IMR-90 (cell line): ENCODE measurements around the gene IGSF3. TPM values are rescaled to one million over a fixed set of nuclear protein-coding genes. Genes with fewer than 3 reads are reported as not detected.

Source experiments
- ATAC-seq: fragments of 200-7000 bp; cut with Tn5 transposase; 2 replicates; pipeline ENCODE4 v1.9.1; 2020; ENCODE audit warnings: low read depth, mild to moderate bottlenecking, moderate library complexity
- BruUV-seq: library from RNA; stranded (reverse); fragments of 400-500 nt; replicated peaks from 2 replicates; lab custom pipeline; 2021; lab: Mats Ljungman, UMichigan
- CTCF ChIA-PET: fragments of 300-600 bp; formaldehyde crosslinking; extraction: SDS; loops from one replicate; lab custom pipeline; 2021; ENCODE audit warnings: antibody characterized with exemption; lab: Yijun Ruan, JAX
- POLR2A ChIA-PET: fragments of 300-600 bp; sonication (Branson Sonifier 250); formaldehyde crosslinking; loops from one replicate; lab custom pipeline; 2022; ENCODE audit warnings: antibody characterized with exemption; ENCODE audit not compliant: unreplicated experiment; lab: Charles Lee
- DNase-seq: peaks from one replicate; pipeline ENCODE4 v3.0.0; 2013
- H2AFZ ChIP-seq: replicated peaks from 2 replicates; pipeline ENCODE3; 2013; ENCODE audit warnings: low read length, mild to moderate bottlenecking; ENCODE audit not compliant: poor library complexity
- H2AK5ac ChIP-seq: 2 replicates; pipeline ENCODE4 v1.6.1; 2013; ENCODE audit warnings: low read depth, low read length, inconsistent platforms
- H2AK9ac ChIP-seq: replicated peaks from 2 replicates; pipeline ENCODE3; 2013; ENCODE audit warnings: mild to moderate bottlenecking, low read depth, low read length, moderate library complexity; ENCODE audit not compliant: poor library complexity
- H2BK120ac ChIP-seq: 2 replicates; pipeline ENCODE4 v1.6.1; 2013; ENCODE audit warnings: low read depth, low read length, inconsistent platforms
- H2BK15ac ChIP-seq: 3 replicates; pipeline ENCODE4 v1.6.1; 2013; ENCODE audit warnings: low read depth, low read length, inconsistent platforms
- H2BK20ac ChIP-seq: 2 replicates; pipeline ENCODE4 v1.6.1; 2013; ENCODE audit warnings: low read depth, mild to moderate bottlenecking, inconsistent platforms, low read length, moderate library complexity
- H2BK5ac ChIP-seq: 2 replicates; pipeline ENCODE4 v1.6.1; 2013; ENCODE audit warnings: mild to moderate bottlenecking, low read depth, low read length, inconsistent platforms; ENCODE audit not compliant: poor library complexity, severe bottlenecking
- H3K14ac ChIP-seq: replicated peaks from 2 replicates; pipeline ENCODE4 v1.6.1; 2013; ENCODE audit warnings: low read depth, low read length, inconsistent platforms
- H3K18ac ChIP-seq: 2 replicates; pipeline ENCODE4 v1.6.1; 2013; ENCODE audit warnings: low read depth, low read length, control low read depth
- H3K23ac ChIP-seq: 2 replicates; pipeline ENCODE4 v1.6.1; 2013; ENCODE audit warnings: low read depth, low read length, inconsistent platforms
- H3K27ac ChIP-seq: 2 replicates; pipeline ENCODE4 v1.5.1; 2013; ENCODE audit warnings: mild to moderate bottlenecking, control low read depth, low read length; ENCODE audit not compliant: insufficient read depth
- H3K27me3 ChIP-seq: 2 replicates; pipeline ENCODE4 v1.6.1; 2013; ENCODE audit warnings: low read length; ENCODE audit not compliant: control insufficient read depth, insufficient read depth
- H3K36me3 ChIP-seq: 2 replicates; pipeline ENCODE4 v1.6.1; 2013; ENCODE audit warnings: low read length, mixed read lengths; ENCODE audit not compliant: control insufficient read depth, insufficient read depth
- H3K4ac ChIP-seq: 2 replicates; pipeline ENCODE4 v1.6.1; 2013; ENCODE audit warnings: low read depth, low read length, inconsistent platforms
- H3K4me1 ChIP-seq: 2 replicates; pipeline ENCODE4 v1.6.1; 2013; ENCODE audit warnings: low read length, mixed read lengths; ENCODE audit not compliant: control insufficient read depth, insufficient read depth
- H3K4me2 ChIP-seq: 2 replicates; pipeline ENCODE4 v1.6.1; 2013; ENCODE audit warnings: low read depth, mild to moderate bottlenecking, control low read depth, low read length, moderate library complexity
- H3K4me3 ChIP-seq: 2 replicates; pipeline ENCODE4 v1.5.1; 2013; ENCODE audit warnings: low read depth, mild to moderate bottlenecking, control low read depth, low read length, moderate library complexity; ENCODE audit not compliant: insufficient read depth
- H3K56ac ChIP-seq: 2 replicates; pipeline ENCODE4 v1.6.1; 2013; ENCODE audit warnings: low read length, inconsistent platforms; ENCODE audit not compliant: insufficient read depth; ENCODE audit errors: extremely low read depth
- H3K79me1 ChIP-seq, 2 experiments: 2 replicates each; pipeline ENCODE4 v1.6.1; 2013; ENCODE audit warnings: low read length in 2 of 2, inconsistent platforms in 1 of 2, low read depth in 1 of 2
- H3K9ac ChIP-seq: 2 replicates; pipeline ENCODE4 v1.6.1; 2013; ENCODE audit warnings: low read depth, low read length, control low read depth
- H3K9me1 ChIP-seq: 2 replicates; pipeline ENCODE4 v1.6.1; 2013; ENCODE audit warnings: low read length, inconsistent platforms; ENCODE audit not compliant: insufficient read depth
- H3K9me3 ChIP-seq: 2 replicates; pipeline ENCODE4 v1.6.1; 2013; ENCODE audit warnings: low read length; ENCODE audit not compliant: control insufficient read depth, insufficient read depth
- H4K20me1 ChIP-seq: 2 replicates; pipeline ENCODE4 v1.6.1; 2013; ENCODE audit warnings: low read length, inconsistent platforms; ENCODE audit not compliant: insufficient read depth
- H4K5ac ChIP-seq: 2 replicates; pipeline ENCODE4 v1.6.1; 2013; ENCODE audit warnings: mild to moderate bottlenecking, low read depth, low read length, control low read depth
- H4K8ac ChIP-seq, 2 experiments: 2 replicates each; pipeline ENCODE4 v1.6.1; 2013; ENCODE audit warnings: low read depth in 2 of 2, low read length in 2 of 2, control low read depth in 1 of 2, inconsistent platforms in 1 of 2
- H4K91ac ChIP-seq: 2 replicates; pipeline ENCODE4 v1.6.1; 2013; ENCODE audit warnings: low read depth, low read length, inconsistent platforms; ENCODE audit not compliant: insufficient read depth
- POLR2A ChIP-seq: IDR thresholded peaks from 2 replicates; pipeline ENCODE4 v1.6.1; 2012; ENCODE audit warnings: mild to moderate bottlenecking, low read depth, low read length
- WGBS, 2 experiments: methylation state at CpG; one replicate each; pipeline versions ENCODE4 v1.1.5 to v1.1.7; 2013; ENCODE audit warnings: missing lambda C conversion rate in 2 of 2; ENCODE audit not compliant: insufficient read length in 1 of 2; ENCODE audit errors: extremely low coverage in 2 of 2; 5-methylcytosine and 5-hydroxymethylcytosine counted together
- dilution Hi-C: fragments of 300-500 bp; cut with HindIII; formaldehyde crosslinking; loops from one replicate; pipeline ENCODE4 v1.14.3; 2018; ENCODE audit warnings: low sequenced_read_pairs; ENCODE audit not compliant: unreplicated experiment
- in situ Hi-C: fragments of 300-500 bp; cut with MboI; formaldehyde crosslinking; loops from 3 replicates; pipeline ENCODE4 v1.14.3; 2019; ENCODE audit warnings: low sequenced_read_pairs, inconsistent platforms, mixed read lengths
- intact Hi-C: fragments of 100-400 bp; cut with micrococcal nuclease; formaldehyde crosslinking; loops from 2 replicates; pipeline ENCODE4 v1.10.0; 2022
- polyA plus RNA-seq, 3 experiments: library from polyadenylated mRNA; depleted of rRNA; stranded (reverse); fragments of >200 nt; gene quantifications; 2 replicates each; pipeline ENCODE4 v1.2.3, GENCODE V29; 2012; ENCODE audit warnings: low replicate concordance in 1 of 3
- total RNA-seq: library from RNA; depleted of rRNA; stranded (reverse); fragments of >200 nt; gene quantifications from 2 replicates; pipeline ENCODE4 v1.2.3, GENCODE V29; 2012
- TF ChIP-seq, protein P1 (sequence below): fragments of 150-350 bp; IDR thresholded peaks from 2 replicates; pipeline ENCODE4 v1.6.1; 2016; ENCODE audit warnings: low read depth, mild to moderate bottlenecking, low read length, moderate library complexity, borderline replicate concordance
- TF ChIP-seq, protein P2 (sequence below): conservative IDR thresholded peaks from 2 replicates; pipeline ENCODE4 v1.5.1; 2012; ENCODE audit warnings: mild to moderate bottlenecking, low read depth, low read length, improper control_type of control experiment

IGSF3 gene
- total and polyA plus RNA-seq, 2 of the 4 experiments (the other 2 are of a cell fraction) = under 0.01 to 0.02 TPM

DNA sequence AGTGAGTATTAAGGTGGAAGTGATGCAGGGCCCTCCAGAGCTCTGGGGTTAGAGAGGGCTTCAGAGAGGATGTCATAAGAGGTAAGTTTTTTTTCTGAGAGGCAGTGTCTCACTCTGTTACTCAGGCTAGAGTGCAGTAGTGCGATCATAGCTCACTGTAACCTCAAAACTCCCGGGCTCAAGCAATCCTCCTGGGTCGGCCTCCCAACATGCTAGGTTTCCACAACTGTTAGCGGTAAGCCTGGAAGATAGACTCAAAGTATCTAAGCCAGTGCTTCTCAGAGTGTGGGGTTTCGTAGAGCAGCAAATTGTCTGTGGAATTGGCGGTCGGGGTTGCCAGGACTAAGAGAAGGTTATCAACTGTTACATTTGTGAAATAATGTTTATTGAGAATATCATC is 18.6 kb upstream of the IGSF3 start:
- Histone ChIP-seq H3K4ac (no peak overlapping the region), H3K23ac (no peak overlapping the region), H3K18ac (no peak overlapping the region), H3K27ac (no peak overlapping the region), H2BK5ac (no peak overlapping the region), H3K79me1 (no peaks in the 10 kb centered on the region), H3K4me2 (no peak overlapping the region), H2BK20ac (no peak overlapping the region), H2AFZ (no peak overlapping the region), H3K14ac (no peak overlapping the region), H4K5ac (no peak overlapping the region), H3K36me3 (no peaks in the 10 kb centered on the region), H4K20me1 (no peaks in the 10 kb centered on the region), H4K91ac (no peak overlapping the region), H3K4me3 (no peak overlapping the region), H2BK120ac (no peak overlapping the region), H3K9ac (no peak overlapping the region), H3K56ac (no peak overlapping the region), H2BK15ac (no peak overlapping the region), H3K27me3 (no peaks in the 10 kb centered on the region), H4K8ac (no peak overlapping the region), H2AK9ac (no peak overlapping the region), H3K9me3 (no peaks in the 10 kb centered on the region), H2AK5ac (no peak overlapping the region), H3K4me1 (no peaks in the 10 kb centered on the region), H3K9me1 (no peaks in the 10 kb centered on the region)
- DNase-seq = no peak
- POLR2A ChIA-PET = no interaction called here
- TF ChIP-seq, protein P1, sequence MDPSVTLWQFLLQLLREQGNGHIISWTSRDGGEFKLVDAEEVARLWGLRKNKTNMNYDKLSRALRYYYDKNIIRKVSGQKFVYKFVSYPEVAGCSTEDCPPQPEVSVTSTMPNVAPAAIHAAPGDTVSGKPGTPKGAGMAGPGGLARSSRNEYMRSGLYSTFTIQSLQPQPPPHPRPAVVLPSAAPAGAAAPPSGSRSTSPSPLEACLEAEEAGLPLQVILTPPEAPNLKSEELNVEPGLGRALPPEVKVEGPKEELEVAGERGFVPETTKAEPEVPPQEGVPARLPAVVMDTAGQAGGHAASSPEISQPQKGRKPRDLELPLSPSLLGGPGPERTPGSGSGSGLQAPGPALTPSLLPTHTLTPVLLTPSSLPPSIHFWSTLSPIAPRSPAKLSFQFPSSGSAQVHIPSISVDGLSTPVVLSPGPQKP = no peak
- TF ChIP-seq, protein P2, sequence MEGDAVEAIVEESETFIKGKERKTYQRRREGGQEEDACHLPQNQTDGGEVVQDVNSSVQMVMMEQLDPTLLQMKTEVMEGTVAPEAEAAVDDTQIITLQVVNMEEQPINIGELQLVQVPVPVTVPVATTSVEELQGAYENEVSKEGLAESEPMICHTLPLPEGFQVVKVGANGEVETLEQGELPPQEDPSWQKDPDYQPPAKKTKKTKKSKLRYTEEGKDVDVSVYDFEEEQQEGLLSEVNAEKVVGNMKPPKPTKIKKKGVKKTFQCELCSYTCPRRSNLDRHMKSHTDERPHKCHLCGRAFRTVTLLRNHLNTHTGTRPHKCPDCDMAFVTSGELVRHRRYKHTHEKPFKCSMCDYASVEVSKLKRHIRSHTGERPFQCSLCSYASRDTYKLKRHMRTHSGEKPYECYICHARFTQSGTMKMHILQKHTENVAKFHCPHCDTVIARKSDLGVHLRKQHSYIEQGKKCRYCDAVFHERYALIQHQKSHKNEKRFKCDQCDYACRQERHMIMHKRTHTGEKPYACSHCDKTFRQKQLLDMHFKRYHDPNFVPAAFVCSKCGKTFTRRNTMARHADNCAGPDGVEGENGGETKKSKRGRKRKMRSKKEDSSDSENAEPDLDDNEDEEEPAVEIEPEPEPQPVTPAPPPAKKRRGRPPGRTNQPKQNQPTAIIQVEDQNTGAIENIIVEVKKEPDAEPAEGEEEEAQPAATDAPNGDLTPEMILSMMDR = no peak
- no peak for TF ChIP-seq POLR2A
- in situ Hi-C loops (no loop called here), intact Hi-C loops (no loop called here), dilution Hi-C loops (no loop called here)
- CTCF ChIA-PET = no interaction called here
- WGBS, 2 experiments = 93% methylated on average over 2 of the region's 7 CpGs; no CpG with 5 or more reads in 1 of the 2 experiments
- no TSS peak for BruUV-seq
- ATAC-seq = no peak
